Mesenchymal stem cell (in vitro differentiated cells and primary cell): Measurements from ENCODE around the gene SEC23A.

Experiments
- DNase-seq: peaks from one replicate; pipeline ENCODE4 v3.0.0-alpha.2; 2013
- H2AFZ ChIP-seq: one replicate; pipeline ENCODE4 v1.6.1; 2013; ENCODE audit warnings: low read depth, mild to moderate bottlenecking, control low read depth, inconsistent platforms, low read length, moderate library complexity
- H2AK5ac ChIP-seq: 2 replicates; pipeline ENCODE4 v1.6.1; 2013; ENCODE audit warnings: low read length, moderate library complexity, mild to moderate bottlenecking, inconsistent platforms; ENCODE audit not compliant: severe bottlenecking
- H2BK120ac ChIP-seq: one replicate; pipeline ENCODE4 v1.6.1; 2013; ENCODE audit warnings: low read depth, mild to moderate bottlenecking, inconsistent platforms, low read length, moderate library complexity
- H2BK12ac ChIP-seq, 2 experiments: one replicate each; pipeline ENCODE4 v1.6.1; 2013; ENCODE audit warnings: inconsistent platforms in 2 of 2, low read length in 2 of 2, mild to moderate bottlenecking in 2 of 2, moderate library complexity in 2 of 2, control low read depth in 1 of 2
- H2BK15ac ChIP-seq: one replicate; pipeline ENCODE4 v1.6.1; 2013; ENCODE audit warnings: mild to moderate bottlenecking, low read depth, inconsistent platforms; ENCODE audit not compliant: poor library complexity, severe bottlenecking
- H2BK5ac ChIP-seq: 2 replicates; pipeline ENCODE4 v1.6.1; 2013; ENCODE audit warnings: low read depth, mild to moderate bottlenecking, low read length, control low read depth, inconsistent platforms; ENCODE audit not compliant: poor library complexity, severe bottlenecking
- H3K14ac ChIP-seq, 2 experiments: one replicate each; pipeline ENCODE4 v1.6.1; 2013; ENCODE audit warnings: inconsistent platforms in 2 of 2, low read length in 2 of 2, control low read depth in 1 of 2, mild to moderate bottlenecking in 1 of 2, moderate library complexity in 1 of 2
- H3K18ac ChIP-seq, 2 experiments: one replicate each; pipeline ENCODE4 v1.6.1; 2013; ENCODE audit warnings: inconsistent platforms in 2 of 2, low read length in 2 of 2, control low read depth in 1 of 2, low read depth in 1 of 2, mild to moderate bottlenecking in 1 of 2
- H3K23ac ChIP-seq, 2 experiments: one replicate each; pipeline ENCODE4 v1.6.1; 2013; ENCODE audit warnings: inconsistent platforms in 2 of 2, low read length in 2 of 2, mild to moderate bottlenecking in 2 of 2, moderate library complexity in 2 of 2, control low read depth in 1 of 2
- H3K27ac ChIP-seq: 2 replicates; pipeline ENCODE4 v1.5.1; 2013; ENCODE audit warnings: mild to moderate bottlenecking, moderate library complexity, low read length, control low read depth, inconsistent platforms; ENCODE audit not compliant: poor library complexity, severe bottlenecking
- H3K27me3 ChIP-seq, 2 experiments: 2 replicates each; pipeline versions ENCODE4 v1.6.1 to v1.7.0; 2013; ENCODE audit warnings: low read length in 2 of 2, mild to moderate bottlenecking in 2 of 2, moderate library complexity in 2 of 2, control low read depth in 1 of 2, inconsistent platforms in 1 of 2; ENCODE audit not compliant: control insufficient read depth in 1 of 2, insufficient read depth in 1 of 2
- H3K36me3 ChIP-seq, 2 experiments: 2 replicates each; pipeline versions ENCODE4 v1.6.1 to v1.7.0; 2013; ENCODE audit warnings: low read length in 2 of 2, control low read depth in 1 of 2, inconsistent platforms in 1 of 2, low read depth in 1 of 2, mild to moderate bottlenecking in 1 of 2; ENCODE audit not compliant: insufficient read depth in 2 of 2, control insufficient read depth in 1 of 2
- H3K4ac ChIP-seq, 2 experiments: one replicate each; pipeline ENCODE4 v1.6.1; 2013; ENCODE audit warnings: inconsistent platforms in 2 of 2, low read length in 2 of 2, mild to moderate bottlenecking in 2 of 2, moderate library complexity in 2 of 2, control low read depth in 1 of 2, low read depth in 1 of 2
- H3K4me1 ChIP-seq: 2 replicates; pipeline ENCODE4 v1.6.1; 2013; ENCODE audit warnings: low read depth, low read length, control low read depth; ENCODE audit not compliant: control insufficient read depth, insufficient read depth
- H3K4me2 ChIP-seq: 2 replicates; pipeline ENCODE4 v1.6.1; 2013; ENCODE audit warnings: low read length, mild to moderate bottlenecking, inconsistent platforms; ENCODE audit not compliant: poor library complexity, severe bottlenecking
- H3K4me3 ChIP-seq, 2 experiments: 2 replicates each; pipeline versions ENCODE4 v1.5.1 to v1.7.0; 2013; ENCODE audit warnings: low read length in 2 of 2, mild to moderate bottlenecking in 2 of 2, control low read depth in 1 of 2, low read depth in 1 of 2; ENCODE audit not compliant: insufficient read depth in 1 of 2
- H3K79me1 ChIP-seq: replicated peaks from 2 replicates; pipeline ENCODE4 v1.6.1; 2013; ENCODE audit warnings: mild to moderate bottlenecking, control low read depth, low read length, inconsistent platforms; ENCODE audit not compliant: poor library complexity, severe bottlenecking
- H3K9ac ChIP-seq: 2 replicates; pipeline ENCODE4 v1.7.0; 2013; ENCODE audit warnings: mild to moderate bottlenecking, low read length, moderate library complexity
- H3K9me3 ChIP-seq: 2 replicates; pipeline ENCODE4 v1.7.0; 2013; ENCODE audit warnings: mild to moderate bottlenecking, low read length; ENCODE audit not compliant: control insufficient read depth
- H4K8ac ChIP-seq: one replicate; pipeline ENCODE4 v1.6.1; 2013; ENCODE audit warnings: inconsistent platforms, mild to moderate bottlenecking, low read length, moderate library complexity
- H4K91ac ChIP-seq: one replicate; pipeline ENCODE4 v1.6.1; 2013; ENCODE audit warnings: mild to moderate bottlenecking, low read length, inconsistent platforms
- WGBS: methylation state at CpG from one replicate; pipeline ENCODE4 v1.1.7; 2013; ENCODE audit warnings: mixed read lengths; 5-methylcytosine and 5-hydroxymethylcytosine counted together

SEC23A gene

DNA sequence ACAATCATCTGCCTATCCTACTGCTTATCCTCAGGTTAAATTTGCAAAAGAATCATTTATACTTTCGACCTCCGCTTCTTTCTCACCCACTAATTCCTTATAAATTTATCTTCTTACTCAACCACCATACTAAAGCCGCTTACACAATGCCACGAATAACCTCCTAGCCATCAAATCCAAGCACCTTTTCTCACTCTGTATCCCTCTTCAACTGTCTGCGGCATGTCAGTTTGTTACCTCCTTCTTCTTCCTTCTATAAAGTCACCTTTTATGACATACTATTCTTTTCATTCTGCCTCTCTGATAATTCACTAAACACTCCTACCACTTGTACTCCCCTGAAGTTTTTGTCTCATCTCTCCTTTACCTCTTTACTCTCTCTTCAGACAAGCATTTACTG is 66.3 kb downstream of the SEC23A start:
- no peak overlapping the region for H3K9ac ChIP-seq
- H2AFZ ChIP-seq, result no peak overlapping the region
- no peaks in the 10 kb centered on the region for H3K4me1 ChIP-seq
- no peak overlapping the region for H3K4ac ChIP-seq
- no peak overlapping the region for H3K27ac ChIP-seq
- no peak overlapping the region for H3K18ac ChIP-seq
- H2BK15ac ChIP-seq, result no peak overlapping the region
- no peak overlapping the region for H3K14ac ChIP-seq
- H3K23ac ChIP-seq, result no peak overlapping the region
- H3K27me3 ChIP-seq, result no peaks in the 10 kb centered on the region
- H4K8ac ChIP-seq, result no peak overlapping the region
- peaks cover 5% of the 10 kb centered on the region for H3K79me1 ChIP-seq
- no peak overlapping the region for H4K91ac ChIP-seq
- H2BK12ac ChIP-seq, result no peak overlapping the region
- H3K36me3 ChIP-seq, result peaks cover 9 to 92% of the 10 kb centered on the region in 2 experiments
- no peaks in the 10 kb centered on the region for H3K9me3 ChIP-seq
- WGBS, result 98% methylated on average over 5 of the region's 5 CpGs
- no peak overlapping the region for H2BK5ac ChIP-seq
- H3K4me2 ChIP-seq, result no peak overlapping the region
- no peak for DNase-seq
- no peak overlapping the region for H3K4me3 ChIP-seq
- H2BK120ac ChIP-seq, result no peak overlapping the region
- no peak overlapping the region for H2AK5ac ChIP-seq

DNA sequence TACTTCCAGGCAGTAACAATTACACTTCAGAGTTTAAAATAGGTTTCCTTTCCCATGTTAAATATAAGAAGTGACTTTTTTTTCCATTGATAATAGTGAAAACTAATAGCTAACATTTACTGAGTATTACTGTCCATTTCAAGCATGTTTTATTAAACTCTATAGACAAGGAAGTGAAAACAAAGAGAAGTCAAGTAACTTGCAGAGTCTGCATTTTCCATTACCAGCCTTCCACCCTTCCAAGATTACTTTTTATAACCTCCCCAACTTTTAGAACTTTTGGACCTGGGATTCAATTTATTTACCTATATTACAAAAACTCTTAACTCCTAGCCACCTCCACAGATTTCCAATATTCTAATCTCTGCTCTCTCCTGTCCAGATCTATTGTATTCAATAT is 67.7 kb downstream of the SEC23A start:
- Histone ChIP-seq H2AFZ (no peak overlapping the region), H3K27ac (no peak overlapping the region), H3K4me2 (no peak overlapping the region), H3K79me1 (peaks cover 6% of the 10 kb centered on the region), H3K27me3 (no peaks in the 10 kb centered on the region), H3K4me3 (no peak overlapping the region), H3K36me3 (peaks cover 9 to 98% of the 10 kb centered on the region in 2 experiments), H3K14ac (no peak overlapping the region), H2BK12ac (no peak overlapping the region), H2AK5ac (no peak overlapping the region), H3K9me3 (no peaks in the 10 kb centered on the region), H3K9ac (no peak overlapping the region), H3K18ac (no peak overlapping the region), H2BK120ac (no peak overlapping the region), H4K91ac (no peak overlapping the region), H3K4ac (no peak overlapping the region), H3K4me1 (no peaks in the 10 kb centered on the region), H4K8ac (no peak overlapping the region), H2BK5ac (no peak overlapping the region), H3K23ac (no peak overlapping the region), H2BK15ac (no peak overlapping the region)
- no peak for DNase-seq

DNA sequence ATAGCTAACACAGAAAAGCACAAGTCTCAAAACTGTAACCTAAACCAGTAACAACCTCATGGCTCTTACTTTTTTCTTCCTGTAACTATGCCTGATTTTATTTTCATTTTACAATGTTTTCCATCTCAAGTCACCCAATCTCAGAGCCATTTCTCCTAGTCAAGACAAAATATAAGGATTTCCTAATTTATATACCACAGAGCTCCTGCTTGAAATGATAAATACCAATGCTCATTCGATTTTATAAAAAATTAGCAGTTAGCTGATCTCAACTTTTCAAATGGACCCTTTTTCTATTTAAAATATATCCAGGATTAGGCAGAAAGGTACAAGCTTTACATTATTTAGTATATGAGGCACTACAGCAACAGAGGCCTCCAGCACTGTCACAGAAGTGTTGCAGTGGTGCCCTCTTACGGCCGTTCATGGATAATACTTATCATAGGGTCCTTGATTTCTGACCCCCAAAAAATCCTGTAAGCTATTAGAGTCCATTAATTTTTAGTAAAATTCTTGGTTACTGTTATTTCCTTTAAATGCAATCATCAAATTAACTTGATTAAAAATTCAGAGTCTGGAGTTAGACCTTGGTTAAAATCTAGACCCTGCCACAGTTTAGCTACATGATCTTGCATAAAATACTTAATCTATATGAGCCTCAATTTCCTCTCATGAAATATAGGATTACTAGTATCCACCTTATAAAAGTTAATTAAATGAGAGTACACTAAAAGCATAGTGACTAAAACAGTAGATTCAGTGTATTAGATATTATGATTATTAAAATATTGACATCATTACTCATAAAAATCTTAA is 68.3 kb downstream of the SEC23A start:
- no peak overlapping the region for H3K23ac ChIP-seq
- peak; percentile 27 for DNase-seq
- no peaks in the 10 kb centered on the region for H3K4me1 ChIP-seq
- H2BK12ac ChIP-seq, result no peak overlapping the region
- no peak overlapping the region for H2BK120ac ChIP-seq
- H3K14ac ChIP-seq, result no peak overlapping the region
- no peak overlapping the region for H3K27ac ChIP-seq
- no peak overlapping the region for H2AFZ ChIP-seq
- no peak overlapping the region for H3K4me2 ChIP-seq
- H2BK15ac ChIP-seq, result no peak overlapping the region
- no peak overlapping the region for H4K91ac ChIP-seq
- no peak overlapping the region for H3K4me3 ChIP-seq
- no peak overlapping the region for H3K9ac ChIP-seq
- H4K8ac ChIP-seq, result no peak overlapping the region
- H3K4ac ChIP-seq, result no peak overlapping the region
- H2AK5ac ChIP-seq, result no peak overlapping the region
- H3K9me3 ChIP-seq, result no peaks in the 10 kb centered on the region
- no peak overlapping the region for H2BK5ac ChIP-seq
- H3K79me1 ChIP-seq, result peaks cover 10% of the 10 kb centered on the region
- no CpG with 5 or more reads among the region's 3 CpGs for WGBS
- no peaks in the 10 kb centered on the region for H3K27me3 ChIP-seq
- H3K18ac ChIP-seq, result no peak overlapping the region
- peaks cover 16 to 98% of the 10 kb centered on the region in 2 experiments for H3K36me3 ChIP-seq

DNA sequence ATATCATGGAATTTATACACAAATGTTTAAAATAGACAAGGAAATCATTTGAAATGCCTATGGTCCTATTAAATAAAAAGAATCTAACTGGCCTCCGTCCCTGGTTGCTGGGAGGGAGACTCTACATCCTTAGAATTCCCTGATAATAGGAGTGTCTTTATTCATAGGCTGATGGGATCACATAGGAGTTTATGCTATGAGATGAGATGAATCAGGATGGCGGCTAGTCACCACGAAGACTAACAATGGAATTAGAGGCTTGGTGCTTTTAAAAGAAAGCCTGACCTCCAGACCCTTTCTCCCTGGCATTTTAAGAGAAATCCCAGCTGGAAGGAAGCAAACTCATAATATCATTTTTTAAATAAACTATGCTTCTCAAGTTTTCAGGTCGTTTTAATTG is 69.7 kb downstream of the SEC23A start:
- no peak overlapping the region for H2BK12ac ChIP-seq
- no peak overlapping the region for H3K4me3 ChIP-seq
- no peak overlapping the region for H4K8ac ChIP-seq
- no peak overlapping the region for H2BK120ac ChIP-seq
- no peak overlapping the region for H2AFZ ChIP-seq
- H3K27ac ChIP-seq, result no peak overlapping the region
- H3K27me3 ChIP-seq, result no peaks in the 10 kb centered on the region
- 94% methylated on average over 3 of the region's 4 CpGs for WGBS
- no peak overlapping the region for H3K9ac ChIP-seq
- peaks cover 11% of the 10 kb centered on the region for H3K79me1 ChIP-seq
- H3K9me3 ChIP-seq, result no peaks in the 10 kb centered on the region
- no peak overlapping the region for H3K23ac ChIP-seq
- H3K4ac ChIP-seq, result no peak overlapping the region
- H3K18ac ChIP-seq, result no peak overlapping the region
- peak; percentile 21 for DNase-seq
- no peak overlapping the region for H2BK15ac ChIP-seq
- no peak overlapping the region for H2BK5ac ChIP-seq
- no peak overlapping the region for H3K4me2 ChIP-seq
- no peak overlapping the region for H3K14ac ChIP-seq
- H3K36me3 ChIP-seq, result peaks cover 17 to 98% of the 10 kb centered on the region in 2 experiments
- H4K91ac ChIP-seq, result no peak overlapping the region
- no peaks in the 10 kb centered on the region for H3K4me1 ChIP-seq
- no peak overlapping the region for H2AK5ac ChIP-seq
